Measurements from ENCODE around the gene CLEC16A.

DNA sequence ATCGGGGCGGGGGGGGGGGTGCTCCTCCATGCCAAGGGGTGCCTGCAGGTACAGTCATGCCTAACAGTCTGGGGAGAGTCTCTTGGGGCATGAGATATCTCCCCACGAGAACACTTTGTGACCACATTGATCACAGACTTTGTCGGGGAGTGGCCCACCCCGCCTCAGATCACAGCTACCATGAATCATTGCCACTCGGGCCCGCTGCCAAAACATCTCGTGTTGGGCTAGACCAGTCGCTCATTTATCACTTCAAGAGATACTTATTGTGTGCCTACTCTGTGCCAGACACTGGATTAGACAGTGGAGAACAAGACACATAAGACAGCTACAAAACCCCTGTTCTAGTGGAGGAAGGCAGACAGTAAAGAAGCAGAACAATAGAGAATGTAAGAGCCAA, 72.6 kb downstream of the CLEC16A start:
- TF ChIP-seq POLR2A (IDR thresholded peaks at IDR 0.05; ENCODE audit: low read depth, low read length) = no peak
- no peak for TF ChIP-seq POLR2AphosphoS5 (IDR thresholded peaks at IDR 0.05; ENCODE audit: low read depth, low read length)
- TF ChIP-seq POU2F2 (IDR thresholded peaks at IDR 0.05; ENCODE audit: low read depth, low read length) = no peak
- TF ChIP-seq PAX5 (IDR thresholded peaks at IDR 0.05; ENCODE audit: insufficient read depth, low read length, severe bottlenecking) = no peak
- no peak for TF ChIP-seq SPI1 (IDR thresholded peaks at IDR 0.05; ENCODE audit: low read depth, low read length)
- no peak for TF ChIP-seq TAF1 (IDR thresholded peaks at IDR 0.05; ENCODE audit: low read depth, low read length)

All from GM12891 (cell line).